Glutamatergic neuron (in vitro differentiated cells): ENCODE results near the gene ISM1. TPM values are rescaled to one million over a fixed set of nuclear protein-coding genes. Genes with fewer than 3 reads are reported as not detected.

Experiments used
- DNase-seq: peaks from one replicate; pipeline ENCODE4 v3.0.0; 2022
- H3K27ac Mint-ChIP-seq: one replicate; pipeline ENCODE4 v1.8.0; 2020; ENCODE audit warnings: mild to moderate bottlenecking, mixed read lengths, inconsistent platforms; ENCODE audit not compliant: unreplicated experiment
- H3K27me3 Mint-ChIP-seq: one replicate; pipeline ENCODE4 v1.8.0; 2020; ENCODE audit warnings: mild to moderate bottlenecking, moderate library complexity, mixed read lengths, inconsistent platforms; ENCODE audit not compliant: unreplicated experiment
- H3K36me3 Mint-ChIP-seq: one replicate; pipeline ENCODE4 v1.8.0; 2020; ENCODE audit warnings: mild to moderate bottlenecking, mixed read lengths, inconsistent platforms; ENCODE audit not compliant: unreplicated experiment
- H3K4me1 Mint-ChIP-seq: one replicate; pipeline ENCODE4 v1.8.0; 2020; ENCODE audit warnings: mild to moderate bottlenecking, low read depth, mixed read lengths, inconsistent platforms; ENCODE audit not compliant: unreplicated experiment
- H3K4me3 Mint-ChIP-seq: one replicate; pipeline ENCODE4 v1.8.0; 2020; ENCODE audit warnings: mild to moderate bottlenecking, mixed read lengths, inconsistent platforms; ENCODE audit not compliant: unreplicated experiment
- H3K9me3 Mint-ChIP-seq: one replicate; pipeline ENCODE4 v1.8.0; 2020; ENCODE audit warnings: mild to moderate bottlenecking, moderate library complexity, mixed read lengths, inconsistent platforms; ENCODE audit not compliant: unreplicated experiment
- CTCF ChIP-seq: fragments of 200-600 bp; sonication (generic); IDR thresholded peaks from one replicate; pipeline ENCODE4 v1.5.0; 2021; ENCODE audit not compliant: partially characterized antibody, unreplicated experiment
- total RNA-seq: library from RNA; stranded (reverse); fragmentation: NEBNext Ultra II Directional; extraction: Animal tissue kit (Norgen Biotek cat#: 25700); gene quantifications from one replicate; pipeline ENCODE4 v1.2.1, GENCODE V29; 2021; ENCODE audit not compliant: unreplicated experiment

ISM1 gene
- total RNA-seq, 1 donor from 2014 or later = 0.32 TPM

GRCh38 chr20:13296070-13296469 is 75.0 kb downstream of the ISM1 start:
- peaks cover 8% of the 10 kb centered on the region for H3K4me1 Mint-ChIP-seq
- H3K36me3 Mint-ChIP-seq = no peaks in the 10 kb centered on the region
- no peak for TF ChIP-seq CTCF
- no peak overlapping the region for H3K27ac Mint-ChIP-seq
- H3K4me3 Mint-ChIP-seq = no peak overlapping the region
- no peaks in the 10 kb centered on the region for H3K9me3 Mint-ChIP-seq
- DNase-seq = no peak
- H3K27me3 Mint-ChIP-seq = peaks cover under 1% of the 10 kb centered on the region

- Mint-ChIP-seq H3K27me3 (no peaks in the 10 kb centered on the region), H3K27ac (no peak overlapping the region), H3K9me3 (no peaks in the 10 kb centered on the region), H3K4me1 (peaks cover 6% of the 10 kb centered on the region), H3K4me3 (no peak overlapping the region), H3K36me3 (no peaks in the 10 kb centered on the region)
- no peak for TF ChIP-seq CTCF
- DNase-seq = no peak
Measured at GRCh38 chr20:13297147-13297899, 76.2 kb downstream of the ISM1 start.

- no peaks in the 10 kb centered on the region for H3K36me3 Mint-ChIP-seq
- no peak overlapping the region for H3K27ac Mint-ChIP-seq
- no peak overlapping the region for H3K4me3 Mint-ChIP-seq
- H3K4me1 Mint-ChIP-seq = peaks cover 6% of the 10 kb centered on the region
- TF ChIP-seq CTCF = no peak
- no peaks in the 10 kb centered on the region for H3K27me3 Mint-ChIP-seq
- DNase-seq = no peak
- no peaks in the 10 kb centered on the region for H3K9me3 Mint-ChIP-seq
Measured at GRCh38 chr20:13298692-13299373, 77.8 kb downstream of the ISM1 start.

- Mint-ChIP-seq H3K4me1 (peaks cover 6% of the 10 kb centered on the region), H3K36me3 (no peaks in the 10 kb centered on the region), H3K27me3 (no peaks in the 10 kb centered on the region), H3K27ac (no peak overlapping the region), H3K9me3 (no peaks in the 10 kb centered on the region), H3K4me3 (no peak overlapping the region)
- no peak for DNase-seq
- TF ChIP-seq CTCF = no peak
Measured at GRCh38 chr20:13299401-13299800, 78.3 kb downstream of the ISM1 start.

GRCh38 chr20:13301596-13301995 is 80.5 kb downstream of the ISM1 start:
- no peaks in the 10 kb centered on the region for H3K36me3 Mint-ChIP-seq
- H3K4me1 Mint-ChIP-seq = peaks cover 6% of the 10 kb centered on the region
- H3K9me3 Mint-ChIP-seq = no peaks in the 10 kb centered on the region
- no peak for DNase-seq
- H3K27me3 Mint-ChIP-seq = peaks cover 2% of the 10 kb centered on the region
- no peak overlapping the region for H3K4me3 Mint-ChIP-seq
- no peak for TF ChIP-seq CTCF
- H3K27ac Mint-ChIP-seq = no peak overlapping the region
